Left lung (tissue), 10 donors: ENCODE measurements around the gene GLRA2. TPM values are rescaled to one million over a fixed set of nuclear protein-coding genes. Genes with fewer than 3 reads are reported as not detected.
"Not testable (repeated sequence)": the region's sequence is repeated elsewhere in the genome, so short reads cannot be mapped to it uniquely, and the experiment has no call there.

ENCODE experiments used
- ATAC-seq: fragments of 200-7000 bp; cut with Tn5 transposase; one replicate; pipeline ENCODE4 v1.9.1; 2020; ENCODE audit warnings: moderate library complexity
- DNase-seq, 4 donors: peaks; one replicate each; pipeline ENCODE4 v3.0.0-alpha.2; 2013 to 2020
- H3K27ac ChIP-seq, 2 donors: fragments of 200-600 bp; sonication (generic) in 1 of 2; one replicate each; pipeline versions ENCODE4 v1.5.0 to v1.8.0; 2020 to 2021
- H3K27me3 ChIP-seq, 2 donors: fragments of 200-600 bp; sonication (generic) in 1 of 2; one replicate each; pipeline versions ENCODE4 v1.5.0 to v1.8.0; 2020 to 2021
- H3K36me3 ChIP-seq, 2 donors: fragments of 200-600 bp; sonication (generic) in 1 of 2; one replicate each; pipeline versions ENCODE4 v1.5.0 to v1.8.0; 2020 to 2021
- H3K4me1 ChIP-seq, 2 donors: fragments of 200-600 bp; one replicate each; pipeline ENCODE4 v1.8.0; 2021
- H3K4me3 ChIP-seq, 2 donors: fragments of 200-600 bp; sonication (generic) in 1 of 2; one replicate each; pipeline versions ENCODE4 v1.5.0 to v1.8.0; 2020 to 2021; ENCODE audit warnings: mild to moderate bottlenecking in 1 of 2
- H3K9me3 ChIP-seq, 2 donors: fragments of 200-600 bp; sonication (generic) in 1 of 2; one replicate each; pipeline versions ENCODE4 v1.5.0 to v1.8.0; 2020 to 2021
- intact Hi-C, 2 donors: fragments of 100-400 bp; cut with DNase I; formaldehyde crosslinking; loops; one replicate each; pipeline versions ENCODE4 v1.11.2 to v1.14.2; 2022
- polyA plus RNA-seq, 6 donors: library from polyadenylated mRNA; unstranded; fragments of 120-200 nt; gene quantifications; one replicate each; pipeline ENCODE4 v1.2.1, GENCODE V29; 2013; ENCODE audit not compliant: insufficient read length in 6 of 6
- total RNA-seq, 2 donors: library from RNA; stranded (reverse); fragmentation: NEBNext Ultra II Directional; extraction: Animal tissue kit (Norgen Biotek cat#: 25700); gene quantifications; one replicate each; pipeline ENCODE4 v1.2.1, GENCODE V29; 2021
- TF ChIP-seq, protein P1 (sequence below), 2 donors: fragments of 200-600 bp; sonication (generic) in 1 of 2; IDR thresholded peaks; one replicate each; pipeline versions ENCODE4 v1.5.0 to v1.8.0; 2021; ENCODE audit warnings: antibody characterized with exemption in 2 of 2
- donor health status: DM: no; HTN: yes; CAD: no.
- donor health status: DM: no; HTN: no; CAD: no.

The GLRA2 gene
- total and polyA plus RNA-seq, 8 donors: 0.18 to 0.33 (median 0.21) TPM; not detected in 2

DNA sequence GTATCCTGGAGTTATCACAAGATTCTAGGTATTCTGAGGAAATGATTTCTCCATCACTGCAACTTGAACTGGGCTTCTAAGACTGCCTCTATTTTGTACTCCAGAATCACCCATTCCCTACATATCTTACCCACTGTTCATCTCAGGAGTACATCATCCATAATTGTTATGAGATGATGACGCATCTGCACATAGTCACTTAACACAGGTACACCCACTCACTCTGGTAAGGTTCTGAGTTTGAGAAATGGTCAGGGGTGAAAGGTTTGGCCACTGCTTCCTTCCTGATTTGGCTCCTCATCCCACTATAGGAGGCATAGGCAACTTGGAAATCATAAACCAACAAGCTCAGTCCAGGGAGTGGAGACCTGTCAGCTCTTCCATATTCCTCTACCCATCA lies 143.9 kb downstream of the GLRA2 start:
- no peaks in the 10 kb centered on the region for H3K27me3 ChIP-seq
- ATAC-seq (no peak), DNase-seq (no peak)
- no peak overlapping the region for H3K27ac ChIP-seq
- intact Hi-C loops: no loop called here
- H3K4me1 ChIP-seq: no peaks in the 10 kb centered on the region
- H3K9me3 ChIP-seq: no peaks in the 10 kb centered on the region
- H3K36me3 ChIP-seq: no peaks in the 10 kb centered on the region
- TF ChIP-seq, protein P1, sequence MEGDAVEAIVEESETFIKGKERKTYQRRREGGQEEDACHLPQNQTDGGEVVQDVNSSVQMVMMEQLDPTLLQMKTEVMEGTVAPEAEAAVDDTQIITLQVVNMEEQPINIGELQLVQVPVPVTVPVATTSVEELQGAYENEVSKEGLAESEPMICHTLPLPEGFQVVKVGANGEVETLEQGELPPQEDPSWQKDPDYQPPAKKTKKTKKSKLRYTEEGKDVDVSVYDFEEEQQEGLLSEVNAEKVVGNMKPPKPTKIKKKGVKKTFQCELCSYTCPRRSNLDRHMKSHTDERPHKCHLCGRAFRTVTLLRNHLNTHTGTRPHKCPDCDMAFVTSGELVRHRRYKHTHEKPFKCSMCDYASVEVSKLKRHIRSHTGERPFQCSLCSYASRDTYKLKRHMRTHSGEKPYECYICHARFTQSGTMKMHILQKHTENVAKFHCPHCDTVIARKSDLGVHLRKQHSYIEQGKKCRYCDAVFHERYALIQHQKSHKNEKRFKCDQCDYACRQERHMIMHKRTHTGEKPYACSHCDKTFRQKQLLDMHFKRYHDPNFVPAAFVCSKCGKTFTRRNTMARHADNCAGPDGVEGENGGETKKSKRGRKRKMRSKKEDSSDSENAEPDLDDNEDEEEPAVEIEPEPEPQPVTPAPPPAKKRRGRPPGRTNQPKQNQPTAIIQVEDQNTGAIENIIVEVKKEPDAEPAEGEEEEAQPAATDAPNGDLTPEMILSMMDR (IDR thresholded peaks at IDR 0.05): no peak
- H3K4me3 ChIP-seq: no peak overlapping the region

DNA sequence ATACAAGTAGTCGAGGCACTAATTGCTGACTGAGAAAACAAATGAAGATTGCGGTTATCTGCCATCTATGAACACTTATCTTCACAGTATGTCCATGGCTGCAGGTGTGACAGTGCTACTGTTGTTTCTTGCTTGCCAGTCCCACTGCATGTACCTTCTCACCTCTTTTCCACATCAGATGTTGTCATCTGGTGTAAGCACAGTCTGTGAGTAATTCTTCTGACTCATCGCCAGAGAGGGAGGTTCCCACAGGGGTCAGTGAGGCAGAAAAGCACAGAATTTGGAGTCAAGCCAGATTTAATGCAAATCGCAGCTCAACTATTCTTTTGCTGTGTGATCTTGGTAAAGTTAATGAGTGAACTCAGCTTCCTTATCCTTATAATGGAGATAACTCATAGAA lies 144.4 kb downstream of the GLRA2 start:
- TF ChIP-seq, protein P1 (IDR thresholded peaks at IDR 0.05): no peak

DNA sequence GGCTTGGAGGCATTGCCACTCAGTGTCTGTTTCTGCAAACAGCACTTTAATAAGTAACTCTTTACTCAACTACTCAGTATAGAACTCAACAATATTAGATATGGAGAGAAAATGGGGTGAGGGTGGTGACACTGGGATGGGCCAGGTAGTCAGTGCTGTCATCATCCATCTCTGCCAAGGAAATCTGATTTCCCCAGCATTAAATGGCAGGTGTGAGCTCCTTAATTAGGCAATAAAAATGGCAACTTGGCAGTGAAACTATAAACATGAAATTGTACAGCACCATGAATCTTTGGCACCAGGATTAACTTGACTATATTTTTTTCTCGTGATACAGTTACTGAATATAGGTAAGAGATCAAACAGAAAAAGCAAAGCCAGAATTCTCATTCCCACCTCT lies 146.2 kb downstream of the GLRA2 start:
- Histone ChIP-seq H3K27ac (no peak overlapping the region), H3K4me1 (no peaks in the 10 kb centered on the region), H3K4me3 (no peak overlapping the region), H3K27me3 (no peaks in the 10 kb centered on the region), H3K9me3 (no peaks in the 10 kb centered on the region), H3K36me3 (no peaks in the 10 kb centered on the region)
- intact Hi-C loops: no loop called here
- TF ChIP-seq, protein P1 (IDR thresholded peaks at IDR 0.05): no peak
- DNase-seq (no peak), ATAC-seq (no peak)

More for the DNA sequence above, 144.4 kb downstream of the GLRA2 start:
- H3K27me3 ChIP-seq: no peaks in the 10 kb centered on the region
- H3K27ac ChIP-seq: no peak overlapping the region
- no peaks in the 10 kb centered on the region for H3K9me3 ChIP-seq
- no peak for ATAC-seq
- no peak overlapping the region for H3K4me3 ChIP-seq
- intact Hi-C loops: no loop called here
- no peaks in the 10 kb centered on the region for H3K4me1 ChIP-seq
- peak in 1 of 4 donors; percentile 7 for DNase-seq
- H3K36me3 ChIP-seq: no peaks in the 10 kb centered on the region

DNA sequence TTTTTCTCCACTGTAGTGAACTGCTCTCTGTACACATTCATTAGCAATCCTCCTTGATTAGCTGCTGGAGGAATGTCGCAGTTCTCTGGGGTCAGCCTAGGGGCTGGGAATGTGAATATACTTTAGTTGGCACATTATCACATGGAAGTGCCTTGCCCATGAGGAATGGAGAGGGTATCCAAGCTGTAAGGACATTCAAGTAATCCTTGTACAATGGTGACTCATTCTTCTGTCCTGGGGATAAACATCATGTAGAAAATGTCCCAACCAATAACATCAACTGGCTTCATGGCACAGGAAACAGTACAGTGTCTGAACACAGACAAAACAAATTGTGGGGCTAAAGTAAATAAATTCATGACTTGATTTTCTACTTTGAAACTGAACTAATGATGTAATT lies 147.1 kb downstream of the GLRA2 start:
- H3K36me3 ChIP-seq: no peaks in the 10 kb centered on the region
- H3K4me3 ChIP-seq: no peak overlapping the region
- TF ChIP-seq, protein P1 (IDR thresholded peaks at IDR 0.05): no peak
- H3K4me1 ChIP-seq: no peaks in the 10 kb centered on the region
- ATAC-seq: no peak
- no peaks in the 10 kb centered on the region for H3K27me3 ChIP-seq
- intact Hi-C loops: no loop called here
- no peaks in the 10 kb centered on the region for H3K9me3 ChIP-seq
- DNase-seq: no peak
- H3K27ac ChIP-seq: no peak overlapping the region

DNA sequence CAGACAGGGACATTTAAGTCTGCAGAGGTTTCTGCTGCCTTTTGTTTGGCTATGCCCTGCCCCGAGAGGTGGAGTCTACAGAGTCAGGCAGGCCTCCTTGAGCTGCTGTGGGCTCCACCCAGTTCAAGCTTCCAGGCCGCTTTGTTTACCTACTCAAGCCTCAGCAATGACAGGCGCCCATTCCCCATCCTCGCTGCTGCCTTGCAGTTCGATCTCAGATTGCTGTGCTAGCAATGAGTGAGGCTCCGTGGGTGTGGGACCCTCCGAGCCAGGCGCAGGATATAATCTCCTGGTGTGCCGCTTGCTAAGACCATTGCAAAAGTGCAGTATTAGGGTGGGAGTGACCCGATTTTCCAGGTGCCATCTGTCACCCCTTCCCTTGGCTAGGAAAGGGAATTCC lies 159.0 kb downstream of the GLRA2 start:
- H3K9me3 ChIP-seq, DNase-seq, intact Hi-C loops, H3K36me3 ChIP-seq, H3K27ac ChIP-seq, ATAC-seq, H3K27me3 ChIP-seq, H3K4me1 ChIP-seq, H3K4me3 ChIP-seq: not testable (repeated sequence)

DNA sequence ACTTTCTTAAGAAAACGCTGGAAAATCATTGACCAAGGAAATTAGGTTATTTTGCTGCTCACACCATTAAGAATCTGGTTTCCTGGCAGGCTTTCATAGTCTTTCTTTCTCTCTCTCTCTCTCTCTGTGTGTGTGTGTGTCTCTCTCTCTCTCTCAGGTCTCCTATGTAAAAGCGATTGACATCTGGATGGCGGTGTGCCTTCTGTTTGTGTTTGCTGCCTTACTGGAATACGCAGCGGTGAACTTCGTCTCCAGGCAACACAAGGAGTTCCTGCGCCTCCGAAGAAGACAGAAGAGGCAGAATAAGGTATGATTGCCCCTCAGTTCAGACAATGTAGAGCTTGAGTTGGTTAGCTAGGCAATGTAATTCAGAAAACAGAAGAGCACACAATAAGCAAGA lies 161.2 kb downstream of the GLRA2 start:
- no peak for DNase-seq

More for the DNA sequence above, 161.2 kb downstream of the GLRA2 start:
- no peaks in the 10 kb centered on the region for H3K9me3 ChIP-seq
- TF ChIP-seq, protein P1 (IDR thresholded peaks at IDR 0.05): no peak
- H3K27me3 ChIP-seq: no peaks in the 10 kb centered on the region
- no peaks in the 10 kb centered on the region for H3K36me3 ChIP-seq
- no peak for ATAC-seq
- no peaks in the 10 kb centered on the region for H3K4me1 ChIP-seq
- H3K27ac ChIP-seq: no peak overlapping the region
- no peak overlapping the region for H3K4me3 ChIP-seq
- intact Hi-C loops: no loop called here
